PC-9 (cell line): ENCODE data around the gene MSI2. TPM values are rescaled to one million over a fixed set of nuclear protein-coding genes. Genes with fewer than 3 reads are reported as not detected.

Experiments used
- BruUV-seq: library from RNA; stranded (reverse); fragments of 400-500 nt; replicated peaks from 2 replicates; lab custom pipeline; 2021; lab: Mats Ljungman, UMichigan
- CTCF ChIA-PET: fragments of 300-600 bp; sonication (Branson Sonifier 250); formaldehyde crosslinking; loops from one replicate; lab custom pipeline; 2022; ENCODE audit warnings: antibody characterized with exemption; lab: Charles Lee
- POLR2A ChIA-PET: fragments of 300-600 bp; sonication (Branson Sonifier 250); formaldehyde crosslinking; loops from one replicate; lab custom pipeline; 2022; ENCODE audit warnings: antibody characterized with exemption; ENCODE audit not compliant: unreplicated experiment; lab: Charles Lee
- DNase-seq, 2 experiments: peaks; one replicate each; pipeline versions ENCODE4 v3.0.0 to v3.0.0-alpha.2; 2015 to 2022; ENCODE audit warnings: mixed read lengths in 1 of 2
- H2AFZ ChIP-seq: fragments of 200-600 bp; sonication (generic); 2 replicates; pipeline ENCODE4 v1.8.1; 2017; ENCODE audit warnings: antibody characterized with exemption
- H3F3A ChIP-seq: fragments of 200-600 bp; sonication (generic); 2 replicates; pipeline ENCODE4 v1.8.1; 2017; ENCODE audit warnings: antibody characterized with exemption, mild to moderate bottlenecking, low read depth; ENCODE audit not compliant: insufficient read depth
- H3K27ac ChIP-seq: fragments of 200-600 bp; sonication (generic); 2 replicates; pipeline ENCODE4 v1.6.1; 2016; ENCODE audit warnings: mixed run types
- H3K27me3 ChIP-seq: fragments of 200-600 bp; sonication (generic); 2 replicates; pipeline ENCODE4 v1.6.1; 2016; ENCODE audit warnings: low read depth, mixed run types; ENCODE audit not compliant: insufficient read depth
- H3K36me3 ChIP-seq: fragments of 200-600 bp; sonication (generic); 2 replicates; pipeline ENCODE4 v1.6.1; 2016; ENCODE audit warnings: low read depth, mixed run types
- H3K4me1 ChIP-seq: fragments of 200-600 bp; sonication (generic); replicated peaks from 2 replicates; pipeline ENCODE4 v1.6.1; 2016; ENCODE audit warnings: mixed run types; ENCODE audit not compliant: insufficient read depth
- H3K4me2 ChIP-seq: fragments of 200-600 bp; sonication (generic); 2 replicates; pipeline ENCODE4 v1.6.1; 2017; ENCODE audit warnings: mixed run types
- H3K4me3 ChIP-seq: fragments of 200-600 bp; sonication (generic); 2 replicates; pipeline ENCODE4 v1.6.1; 2016; ENCODE audit warnings: mixed run types
- H3K79me2 ChIP-seq: fragments of 200-600 bp; sonication (generic); 2 replicates; pipeline ENCODE4 v1.6.1; 2017; ENCODE audit warnings: low read depth, mixed run types
- H3K9me2 ChIP-seq: fragments of 200-600 bp; sonication (generic); 2 replicates; pipeline ENCODE4 v1.8.1; 2017; ENCODE audit warnings: mild to moderate bottlenecking; ENCODE audit not compliant: insufficient read depth
- H3K9me3 ChIP-seq: fragments of 200-600 bp; sonication (generic); 2 replicates; pipeline ENCODE4 v1.8.1; 2016; ENCODE audit warnings: low read depth; ENCODE audit not compliant: insufficient read depth
- H4K20me1 ChIP-seq: fragments of 200-600 bp; sonication (generic); 2 replicates; pipeline ENCODE4 v1.8.1; 2017; ENCODE audit not compliant: insufficient read depth
- EZH2 ChIP-seq: fragments of 200-600 bp; sonication (generic); IDR thresholded peaks from 2 replicates; pipeline ENCODE4 v1.8.0; 2017; ENCODE audit warnings: antibody characterized with exemption, low read depth
- intact Hi-C: fragments of 100-400 bp; cut with micrococcal nuclease; formaldehyde crosslinking; loops from one replicate; pipeline ENCODE4 v1.10.0; 2022; ENCODE audit not compliant: unreplicated experiment
- total RNA-seq: library from RNA; stranded (reverse); gene quantifications from 2 replicates; pipeline ENCODE4 v1.2.3, GENCODE V29; 2021
- TF ChIP-seq, protein P1 (sequence below): fragments of 200-600 bp; sonication (generic); conservative IDR thresholded peaks from 2 replicates; pipeline ENCODE4 v1.6.1; 2017; ENCODE audit warnings: mixed run types, antibody characterized with exemption, mild to moderate bottlenecking, moderate library complexity

The MSI2 gene
- total RNA-seq, 1 experiment from 2014 or later = 15.7 TPM

DNA sequence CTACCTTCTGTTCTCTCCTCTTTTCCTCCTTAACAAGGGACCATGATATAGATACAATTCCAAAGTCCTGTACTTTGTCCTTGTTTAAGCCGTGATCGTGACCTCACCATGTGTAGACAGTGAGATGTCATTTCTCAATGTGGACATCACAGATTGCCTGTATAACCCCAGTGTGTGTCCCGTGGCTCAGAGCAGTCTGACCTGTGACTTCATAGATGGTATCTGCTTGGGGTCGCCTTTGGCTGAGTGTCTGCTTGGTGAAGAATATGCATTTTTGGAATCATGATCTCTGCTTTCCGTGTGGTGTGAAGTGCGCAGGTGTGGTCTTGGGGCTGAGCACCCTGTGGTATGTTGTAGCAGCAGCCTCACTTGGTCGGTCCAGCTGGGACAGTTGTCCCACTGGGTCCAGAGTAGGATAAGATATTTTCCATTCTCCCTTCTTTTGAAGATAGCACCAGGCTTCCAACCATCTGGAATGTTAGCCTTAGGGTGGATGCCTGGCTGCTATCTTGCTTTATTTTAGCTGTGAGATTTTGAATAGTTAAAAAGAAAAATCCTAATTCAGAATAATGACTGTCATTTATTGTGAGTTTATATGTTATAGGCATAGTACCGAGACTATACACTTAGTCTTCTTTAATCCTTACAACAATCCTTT, 13.4 kb downstream of the MSI2 start:
- Histone ChIP-seq H3K9me2 (no peaks in the 10 kb centered on the region), H3K4me2 (no peak overlapping the region), H3K79me2 (no peaks in the 10 kb centered on the region), H3K36me3 (no peaks in the 10 kb centered on the region), H4K20me1 (peaks cover 5% of the 10 kb centered on the region), H3K27ac (no peak overlapping the region), H3K27me3 (peaks cover 26% of the 10 kb centered on the region), H3K4me1 (no peaks in the 10 kb centered on the region), H3K9me3 (no peaks in the 10 kb centered on the region), H3F3A (no peaks in the 10 kb centered on the region), H3K4me3 (no peak overlapping the region), H2AFZ (no peak overlapping the region)
- ChIA-PET CTCF (no interaction called here), POLR2A (no interaction called here)
- BruUV-seq = no TSS peak
- TF ChIP-seq EZH2 = no peak
- TF ChIP-seq, protein P1, sequence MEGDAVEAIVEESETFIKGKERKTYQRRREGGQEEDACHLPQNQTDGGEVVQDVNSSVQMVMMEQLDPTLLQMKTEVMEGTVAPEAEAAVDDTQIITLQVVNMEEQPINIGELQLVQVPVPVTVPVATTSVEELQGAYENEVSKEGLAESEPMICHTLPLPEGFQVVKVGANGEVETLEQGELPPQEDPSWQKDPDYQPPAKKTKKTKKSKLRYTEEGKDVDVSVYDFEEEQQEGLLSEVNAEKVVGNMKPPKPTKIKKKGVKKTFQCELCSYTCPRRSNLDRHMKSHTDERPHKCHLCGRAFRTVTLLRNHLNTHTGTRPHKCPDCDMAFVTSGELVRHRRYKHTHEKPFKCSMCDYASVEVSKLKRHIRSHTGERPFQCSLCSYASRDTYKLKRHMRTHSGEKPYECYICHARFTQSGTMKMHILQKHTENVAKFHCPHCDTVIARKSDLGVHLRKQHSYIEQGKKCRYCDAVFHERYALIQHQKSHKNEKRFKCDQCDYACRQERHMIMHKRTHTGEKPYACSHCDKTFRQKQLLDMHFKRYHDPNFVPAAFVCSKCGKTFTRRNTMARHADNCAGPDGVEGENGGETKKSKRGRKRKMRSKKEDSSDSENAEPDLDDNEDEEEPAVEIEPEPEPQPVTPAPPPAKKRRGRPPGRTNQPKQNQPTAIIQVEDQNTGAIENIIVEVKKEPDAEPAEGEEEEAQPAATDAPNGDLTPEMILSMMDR = no peak
- DNase-seq = no peak
- intact Hi-C loops = no loop called here

DNA sequence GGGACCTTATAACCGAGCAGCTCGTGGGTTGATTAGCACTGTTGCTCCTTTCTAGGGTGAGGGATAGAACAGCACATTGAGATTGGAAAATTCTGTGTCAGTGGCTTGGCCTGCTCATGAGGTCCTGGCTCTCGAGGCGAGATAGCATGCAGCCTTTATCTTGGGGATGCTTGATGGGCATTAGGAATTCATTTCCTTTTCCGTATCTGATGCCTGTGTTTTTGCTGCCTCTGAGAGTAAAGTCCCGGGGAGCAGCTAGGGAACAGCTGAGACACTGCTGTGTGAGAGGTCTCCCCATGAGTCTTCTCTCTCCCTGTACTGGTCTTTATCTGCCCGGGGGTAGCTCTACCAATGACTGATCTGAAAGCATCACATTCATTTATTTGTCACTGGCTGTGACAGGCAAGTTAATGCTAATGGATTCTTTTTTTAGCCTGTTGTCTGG, 14.5 kb downstream of the MSI2 start:
- DNase-seq = no peak
- H3K27ac ChIP-seq = no peak overlapping the region
- POLR2A ChIA-PET = no interaction called here
- H3K27me3 ChIP-seq = peaks cover 26% of the 10 kb centered on the region
- H3K9me3 ChIP-seq = no peaks in the 10 kb centered on the region
- H4K20me1 ChIP-seq = peaks cover 5% of the 10 kb centered on the region
- no peak overlapping the region for H3K4me3 ChIP-seq
- no peak for TF ChIP-seq EZH2
- TF ChIP-seq, protein P1 = no peak
- no TSS peak for BruUV-seq
- no peaks in the 10 kb centered on the region for H3K79me2 ChIP-seq
- no peaks in the 10 kb centered on the region for H3K4me1 ChIP-seq
- intact Hi-C loops = no loop called here
- H3K9me2 ChIP-seq = no peaks in the 10 kb centered on the region
- CTCF ChIA-PET = no interaction called here
- no peaks in the 10 kb centered on the region for H3K36me3 ChIP-seq
- H2AFZ ChIP-seq = no peak overlapping the region
- no peak overlapping the region for H3K4me2 ChIP-seq
- H3F3A ChIP-seq = no peaks in the 10 kb centered on the region

DNA sequence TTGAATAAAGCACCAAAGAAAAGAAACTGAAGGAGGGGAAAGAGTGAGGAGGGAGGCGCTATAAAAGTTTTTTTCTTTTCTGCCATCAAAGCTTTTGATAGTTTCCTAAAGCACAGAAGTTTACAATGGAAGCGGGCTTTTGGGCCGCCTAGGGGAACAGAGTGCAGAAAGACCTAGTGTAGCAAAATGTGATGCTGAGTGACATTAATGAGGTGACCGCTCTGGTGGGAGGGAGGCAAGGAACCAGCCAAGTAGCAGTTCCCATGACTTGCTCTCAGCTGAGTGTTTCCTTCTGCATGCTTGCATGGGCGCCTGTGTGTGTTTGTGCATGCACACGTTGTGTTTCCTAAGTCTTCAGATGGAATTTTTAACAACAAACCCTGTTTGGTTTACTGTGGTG, 15.5 kb downstream of the MSI2 start:
- Histone ChIP-seq H4K20me1 (peaks cover 5% of the 10 kb centered on the region), H3F3A (no peaks in the 10 kb centered on the region), H3K79me2 (no peaks in the 10 kb centered on the region), H3K9me2 (no peaks in the 10 kb centered on the region), H2AFZ (no peak overlapping the region), H3K27me3 (peaks cover 27% of the 10 kb centered on the region), H3K27ac (no peak overlapping the region), H3K36me3 (no peaks in the 10 kb centered on the region), H3K4me2 (no peak overlapping the region), H3K4me3 (no peak overlapping the region), H3K4me1 (no peaks in the 10 kb centered on the region), H3K9me3 (no peaks in the 10 kb centered on the region)
- no peak for TF ChIP-seq EZH2
- TF ChIP-seq, protein P1 = no peak
- BruUV-seq = no TSS peak
- DNase-seq = no peak
- CTCF ChIA-PET = no interaction called here
- intact Hi-C loops = no loop called here
- POLR2A ChIA-PET = no interaction called here
